OCI-LY1 (cell line): Measurements from ENCODE around the gene ZCCHC14.
A peak's percentile ranks its signal among the peaks of the same experiment; 100 is the strongest.
"Not testable (repeated sequence)": the region's sequence is repeated elsewhere in the genome, so short reads cannot be mapped to it uniquely, and the experiment has no call there.

Experiments
- H2AFZ ChIP-seq: fragments of 200-600 bp; sonication (generic), shearing (Covaris generic); 2 replicates; pipeline ENCODE4 v1.6.0; 2014; ENCODE audit warnings: antibody characterized with exemption, mild to moderate bottlenecking, low read length
- H3F3A ChIP-seq: fragments of 200-600 bp; sonication (generic), shearing (Covaris generic); 2 replicates; pipeline ENCODE4 v1.6.0; 2014; ENCODE audit warnings: mild to moderate bottlenecking, antibody characterized with exemption, low read length, moderate library complexity; ENCODE audit not compliant: insufficient read depth
- H3K27ac ChIP-seq: fragments of 200-600 bp; sonication (generic); 2 replicates; pipeline ENCODE4 v1.5.1; 2014; ENCODE audit warnings: low read length, mixed run types, mild to moderate bottlenecking, low read depth; ENCODE audit not compliant: poor library complexity, severe bottlenecking
- H3K27me3 ChIP-seq: fragments of 200-600 bp; sonication (generic); 2 replicates; pipeline ENCODE4 v1.6.0; 2014; ENCODE audit warnings: antibody characterized with exemption, mild to moderate bottlenecking, low read length, moderate library complexity; ENCODE audit not compliant: insufficient read depth
- H3K36me3 ChIP-seq: fragments of 200-600 bp; sonication (generic); 2 replicates; pipeline ENCODE4 v1.6.1; 2014; ENCODE audit warnings: mild to moderate bottlenecking, antibody characterized with exemption, low read length, moderate library complexity, mixed read lengths; ENCODE audit not compliant: insufficient read depth
- H3K4me1 ChIP-seq: fragments of 200-600 bp; sonication (generic); 2 replicates; pipeline ENCODE4 v1.5.1; 2014; ENCODE audit warnings: mild to moderate bottlenecking, low read length, moderate library complexity; ENCODE audit not compliant: insufficient read depth, severe bottlenecking
- H3K4me2 ChIP-seq: fragments of 200-600 bp; sonication (generic), shearing (Covaris generic); 2 replicates; pipeline ENCODE4 v1.6.1; 2014; ENCODE audit warnings: low read length
- H3K4me3 ChIP-seq: fragments of 200-600 bp; sonication (generic); 2 replicates; pipeline ENCODE4 v1.5.1; 2014; ENCODE audit warnings: low read length, low read depth, mild to moderate bottlenecking, mixed read lengths; ENCODE audit not compliant: poor library complexity, severe bottlenecking
- H3K79me2 ChIP-seq: fragments of 200-600 bp; shearing (Covaris generic); 2 replicates; pipeline ENCODE4 v1.6.1; 2016; ENCODE audit warnings: mixed run types, low read length, mixed read lengths; ENCODE audit not compliant: insufficient read depth
- H3K9ac ChIP-seq: fragments of 200-600 bp; sonication (generic), shearing (Covaris generic); 2 replicates; pipeline ENCODE4 v1.6.1; 2014; ENCODE audit warnings: mild to moderate bottlenecking, low read length, mixed read lengths
- H3K9me2 ChIP-seq: fragments of 200-600 bp; sonication (generic), shearing (Covaris generic); 2 replicates; pipeline ENCODE4 v1.6.1; 2014; ENCODE audit warnings: low read depth, mild to moderate bottlenecking, low read length, mixed read lengths
- H3K9me3 ChIP-seq: fragments of 200-600 bp; shearing (Covaris generic); 2 replicates; pipeline ENCODE4 v1.6.1; 2014; ENCODE audit warnings: low read length, mixed read lengths
- H4K20me1 ChIP-seq: fragments of 200-600 bp; sonication (generic), shearing (Covaris generic); 2 replicates; pipeline ENCODE4 v1.6.0; 2016; ENCODE audit warnings: mild to moderate bottlenecking, low read length; ENCODE audit not compliant: insufficient read depth
- EZH2 ChIP-seq: fragments of 200-600 bp; sonication (generic), shearing (Covaris generic); IDR thresholded peaks from 2 replicates; pipeline ENCODE4 v1.8.0; 2017; ENCODE audit warnings: borderline replicate concordance, mixed run types, mild to moderate bottlenecking, antibody characterized with exemption, low read length, moderate library complexity, mixed read lengths
- TF ChIP-seq, protein P1 (sequence below): fragments of 200-600 bp; sonication (generic), shearing (Covaris generic); IDR thresholded peaks from 2 replicates; pipeline ENCODE4 v1.5.1; 2017; ENCODE audit warnings: mild to moderate bottlenecking, antibody characterized with exemption, low read length, moderate library complexity, mixed read lengths

Gene ZCCHC14

DNA sequence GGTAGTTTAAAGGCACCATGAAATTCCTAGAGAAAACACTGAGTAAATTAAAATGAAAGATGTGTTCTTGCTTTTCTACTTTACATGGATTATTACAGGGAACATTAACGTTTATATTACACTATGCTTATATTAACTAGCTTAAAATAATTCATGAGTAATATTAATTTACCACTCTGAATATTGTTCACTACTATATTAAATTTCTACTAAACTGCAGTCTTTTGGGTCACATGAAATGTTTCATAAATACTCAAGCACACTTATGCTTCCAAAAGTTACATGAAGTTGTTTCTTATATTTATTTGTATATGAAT, 104.0 kb downstream of the ZCCHC14 start:
- Histone ChIP-seq H3K36me3 (no peaks in the 10 kb centered on the region), H3K9ac (peak overlapping the region; percentile 57), H3K9me3 (no peaks in the 10 kb centered on the region), H3K4me2 (peak overlapping the region; percentile 68), H3K4me3 (peak overlapping the region; percentile 44), H4K20me1 (no peaks in the 10 kb centered on the region), H3K79me2 (peaks cover 10% of the 10 kb centered on the region; the same call in 1 of the 2 replicates), H3F3A (no peaks in the 10 kb centered on the region), H3K27ac (peak overlapping the region; percentile 97), H3K9me2 (no peaks in the 10 kb centered on the region), H2AFZ (no peak overlapping the region), H3K4me1 (peaks cover 47% of the 10 kb centered on the region), H3K27me3 (no peaks in the 10 kb centered on the region)
- TF ChIP-seq EZH2 = no peak
- TF ChIP-seq, protein P1, sequence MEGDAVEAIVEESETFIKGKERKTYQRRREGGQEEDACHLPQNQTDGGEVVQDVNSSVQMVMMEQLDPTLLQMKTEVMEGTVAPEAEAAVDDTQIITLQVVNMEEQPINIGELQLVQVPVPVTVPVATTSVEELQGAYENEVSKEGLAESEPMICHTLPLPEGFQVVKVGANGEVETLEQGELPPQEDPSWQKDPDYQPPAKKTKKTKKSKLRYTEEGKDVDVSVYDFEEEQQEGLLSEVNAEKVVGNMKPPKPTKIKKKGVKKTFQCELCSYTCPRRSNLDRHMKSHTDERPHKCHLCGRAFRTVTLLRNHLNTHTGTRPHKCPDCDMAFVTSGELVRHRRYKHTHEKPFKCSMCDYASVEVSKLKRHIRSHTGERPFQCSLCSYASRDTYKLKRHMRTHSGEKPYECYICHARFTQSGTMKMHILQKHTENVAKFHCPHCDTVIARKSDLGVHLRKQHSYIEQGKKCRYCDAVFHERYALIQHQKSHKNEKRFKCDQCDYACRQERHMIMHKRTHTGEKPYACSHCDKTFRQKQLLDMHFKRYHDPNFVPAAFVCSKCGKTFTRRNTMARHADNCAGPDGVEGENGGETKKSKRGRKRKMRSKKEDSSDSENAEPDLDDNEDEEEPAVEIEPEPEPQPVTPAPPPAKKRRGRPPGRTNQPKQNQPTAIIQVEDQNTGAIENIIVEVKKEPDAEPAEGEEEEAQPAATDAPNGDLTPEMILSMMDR = no peak

DNA sequence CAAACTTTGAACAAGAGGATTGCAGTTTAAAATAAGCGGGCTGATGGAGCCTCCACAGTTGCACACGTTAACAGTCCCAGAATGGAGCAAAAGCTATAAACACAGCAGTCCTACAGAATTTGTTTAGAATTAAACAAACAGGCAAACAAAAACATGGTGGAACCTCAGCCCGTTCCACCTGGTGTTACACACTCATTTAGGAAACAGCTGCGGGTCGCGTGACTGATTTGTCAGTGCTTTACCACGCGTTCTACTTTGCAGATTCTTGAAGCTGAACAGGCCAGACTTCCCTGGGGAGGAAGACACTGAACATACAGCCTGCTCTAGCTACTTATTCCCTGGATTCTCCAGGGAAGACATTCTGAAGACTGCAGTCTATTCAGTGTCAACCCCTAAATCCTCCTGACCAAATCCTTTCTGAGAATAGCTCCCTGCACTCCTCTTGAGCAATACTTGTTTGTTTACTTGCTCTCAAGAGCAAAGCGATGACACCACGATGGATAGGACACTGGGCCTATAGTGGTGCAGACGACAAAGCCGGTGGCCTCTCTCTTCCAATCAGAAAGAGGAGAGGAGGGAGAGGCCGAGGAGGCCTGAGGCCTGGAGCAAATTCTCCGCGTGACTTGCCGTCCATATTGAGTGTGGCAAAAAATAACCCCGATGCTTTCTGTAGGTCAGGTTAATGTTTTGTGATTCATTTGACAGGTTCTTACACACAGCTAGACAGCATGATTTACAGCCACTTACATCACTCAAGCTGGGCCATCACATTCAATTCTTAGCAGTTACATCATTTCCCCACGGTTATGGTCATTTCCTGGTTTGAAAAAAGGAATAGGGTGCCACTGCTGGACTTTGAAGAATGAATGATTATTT, 104.6 kb downstream of the ZCCHC14 start:
- H3K9me2 ChIP-seq = no peaks in the 10 kb centered on the region
- no peaks in the 10 kb centered on the region for H3K9me3 ChIP-seq
- peaks cover 41% of the 10 kb centered on the region for H3K4me1 ChIP-seq
- H3K27me3 ChIP-seq = no peaks in the 10 kb centered on the region
- no peak for TF ChIP-seq EZH2
- TF ChIP-seq, protein P1 = no peak
- peak overlapping the region; percentile 97 for H3K27ac ChIP-seq
- H2AFZ ChIP-seq = 0 out of 2 replicates have a peak overlapping the region, but pooled peaks have one; percentile 72
- H3K36me3 ChIP-seq = no peaks in the 10 kb centered on the region
- H3F3A ChIP-seq = no peaks in the 10 kb centered on the region
- H3K9ac ChIP-seq = peak overlapping the region; percentile 57
- H4K20me1 ChIP-seq = no peaks in the 10 kb centered on the region
- peaks cover 4% of the 10 kb centered on the region; the same call in 1 of the 2 replicates for H3K79me2 ChIP-seq
- peak overlapping the region; percentile 68 for H3K4me2 ChIP-seq
- H3K4me3 ChIP-seq = peak overlapping the region; percentile 44

DNA sequence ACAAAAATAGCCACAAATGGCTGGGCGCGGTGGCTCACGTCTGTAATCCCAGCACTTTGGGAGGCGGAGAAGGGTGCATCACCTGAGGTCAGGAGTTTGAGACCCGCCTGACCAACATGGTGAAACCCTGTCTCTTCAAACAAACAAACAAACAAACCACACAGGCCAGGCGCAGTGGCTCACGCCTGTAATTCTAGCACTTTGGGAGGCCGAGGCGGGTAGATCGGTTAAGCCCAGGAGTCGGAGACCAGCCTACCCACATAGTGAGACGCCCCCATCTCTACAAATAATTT, 108.0 kb downstream of the ZCCHC14 start:
- H3K4me2 ChIP-seq = peak overlapping the region; percentile 69
- H2AFZ ChIP-seq, H3K36me3 ChIP-seq, H3K9me3 ChIP-seq, H3K27me3 ChIP-seq, H3F3A ChIP-seq, H3K9me2 ChIP-seq, H4K20me1 ChIP-seq: not testable (repeated sequence)
- H3K4me3 ChIP-seq = peak overlapping the region; percentile 88
- H3K9ac ChIP-seq = peak overlapping the region; percentile 69
- peaks cover 24% of the 10 kb centered on the region for H3K79me2 ChIP-seq
- H3K27ac ChIP-seq = peak overlapping the region; percentile 71
- H3K4me1 ChIP-seq = peaks cover 58% of the 10 kb centered on the region
